IMR-90 (cell line): ENCODE data around the gene MASTL. TPM values are rescaled to one million over a fixed set of nuclear protein-coding genes. Genes with fewer than 3 reads are reported as not detected.

Source experiments
- ATAC-seq: fragments of 200-7000 bp; cut with Tn5 transposase; 2 replicates; pipeline ENCODE4 v1.9.1; 2020; ENCODE audit warnings: low read depth, mild to moderate bottlenecking, moderate library complexity
- BruUV-seq: library from RNA; stranded (reverse); fragments of 400-500 nt; replicated peaks from 2 replicates; lab custom pipeline; 2021; lab: Mats Ljungman, UMichigan
- CTCF ChIA-PET: fragments of 300-600 bp; formaldehyde crosslinking; extraction: SDS; loops from one replicate; lab custom pipeline; 2021; ENCODE audit warnings: antibody characterized with exemption; lab: Yijun Ruan, JAX
- POLR2A ChIA-PET: fragments of 300-600 bp; sonication (Branson Sonifier 250); formaldehyde crosslinking; loops from one replicate; lab custom pipeline; 2022; ENCODE audit warnings: antibody characterized with exemption; ENCODE audit not compliant: unreplicated experiment; lab: Charles Lee
- DNase-seq: peaks from one replicate; pipeline ENCODE4 v3.0.0; 2013
- H2AFZ ChIP-seq: replicated peaks from 2 replicates; pipeline ENCODE3; 2013; ENCODE audit warnings: low read length, mild to moderate bottlenecking; ENCODE audit not compliant: poor library complexity
- H2AK5ac ChIP-seq: 2 replicates; pipeline ENCODE4 v1.6.1; 2013; ENCODE audit warnings: low read depth, low read length, inconsistent platforms
- H2AK9ac ChIP-seq: replicated peaks from 2 replicates; pipeline ENCODE3; 2013; ENCODE audit warnings: mild to moderate bottlenecking, low read depth, low read length, moderate library complexity; ENCODE audit not compliant: poor library complexity
- H2BK120ac ChIP-seq: 2 replicates; pipeline ENCODE4 v1.6.1; 2013; ENCODE audit warnings: low read depth, low read length, inconsistent platforms
- H2BK15ac ChIP-seq: 3 replicates; pipeline ENCODE4 v1.6.1; 2013; ENCODE audit warnings: low read depth, low read length, inconsistent platforms
- H2BK20ac ChIP-seq: 2 replicates; pipeline ENCODE4 v1.6.1; 2013; ENCODE audit warnings: low read depth, mild to moderate bottlenecking, inconsistent platforms, low read length, moderate library complexity
- H2BK5ac ChIP-seq: 2 replicates; pipeline ENCODE4 v1.6.1; 2013; ENCODE audit warnings: mild to moderate bottlenecking, low read depth, low read length, inconsistent platforms; ENCODE audit not compliant: poor library complexity, severe bottlenecking
- H3K14ac ChIP-seq: replicated peaks from 2 replicates; pipeline ENCODE4 v1.6.1; 2013; ENCODE audit warnings: low read depth, low read length, inconsistent platforms
- H3K18ac ChIP-seq: 2 replicates; pipeline ENCODE4 v1.6.1; 2013; ENCODE audit warnings: low read depth, low read length, control low read depth
- H3K23ac ChIP-seq: 2 replicates; pipeline ENCODE4 v1.6.1; 2013; ENCODE audit warnings: low read depth, low read length, inconsistent platforms
- H3K27ac ChIP-seq: 2 replicates; pipeline ENCODE4 v1.5.1; 2013; ENCODE audit warnings: mild to moderate bottlenecking, control low read depth, low read length; ENCODE audit not compliant: insufficient read depth
- H3K27me3 ChIP-seq: 2 replicates; pipeline ENCODE4 v1.6.1; 2013; ENCODE audit warnings: low read length; ENCODE audit not compliant: control insufficient read depth, insufficient read depth
- H3K36me3 ChIP-seq: 2 replicates; pipeline ENCODE4 v1.6.1; 2013; ENCODE audit warnings: low read length, mixed read lengths; ENCODE audit not compliant: control insufficient read depth, insufficient read depth
- H3K4ac ChIP-seq: 2 replicates; pipeline ENCODE4 v1.6.1; 2013; ENCODE audit warnings: low read depth, low read length, inconsistent platforms
- H3K4me1 ChIP-seq: 2 replicates; pipeline ENCODE4 v1.6.1; 2013; ENCODE audit warnings: low read length, mixed read lengths; ENCODE audit not compliant: control insufficient read depth, insufficient read depth
- H3K4me2 ChIP-seq: 2 replicates; pipeline ENCODE4 v1.6.1; 2013; ENCODE audit warnings: low read depth, mild to moderate bottlenecking, control low read depth, low read length, moderate library complexity
- H3K4me3 ChIP-seq: 2 replicates; pipeline ENCODE4 v1.5.1; 2013; ENCODE audit warnings: low read depth, mild to moderate bottlenecking, control low read depth, low read length, moderate library complexity; ENCODE audit not compliant: insufficient read depth
- H3K56ac ChIP-seq: 2 replicates; pipeline ENCODE4 v1.6.1; 2013; ENCODE audit warnings: low read length, inconsistent platforms; ENCODE audit not compliant: insufficient read depth; ENCODE audit errors: extremely low read depth
- H3K79me1 ChIP-seq, 2 experiments: 2 replicates each; pipeline ENCODE4 v1.6.1; 2013; ENCODE audit warnings: low read length in 2 of 2, inconsistent platforms in 1 of 2, low read depth in 1 of 2
- H3K9ac ChIP-seq: 2 replicates; pipeline ENCODE4 v1.6.1; 2013; ENCODE audit warnings: low read depth, low read length, control low read depth
- H3K9me1 ChIP-seq: 2 replicates; pipeline ENCODE4 v1.6.1; 2013; ENCODE audit warnings: low read length, inconsistent platforms; ENCODE audit not compliant: insufficient read depth
- H3K9me3 ChIP-seq: 2 replicates; pipeline ENCODE4 v1.6.1; 2013; ENCODE audit warnings: low read length; ENCODE audit not compliant: control insufficient read depth, insufficient read depth
- H4K20me1 ChIP-seq: 2 replicates; pipeline ENCODE4 v1.6.1; 2013; ENCODE audit warnings: low read length, inconsistent platforms; ENCODE audit not compliant: insufficient read depth
- H4K5ac ChIP-seq: 2 replicates; pipeline ENCODE4 v1.6.1; 2013; ENCODE audit warnings: mild to moderate bottlenecking, low read depth, low read length, control low read depth
- H4K8ac ChIP-seq, 2 experiments: 2 replicates each; pipeline ENCODE4 v1.6.1; 2013; ENCODE audit warnings: low read depth in 2 of 2, low read length in 2 of 2, control low read depth in 1 of 2, inconsistent platforms in 1 of 2
- H4K91ac ChIP-seq: 2 replicates; pipeline ENCODE4 v1.6.1; 2013; ENCODE audit warnings: low read depth, low read length, inconsistent platforms; ENCODE audit not compliant: insufficient read depth
- CEBPB ChIP-seq: IDR thresholded peaks from 2 replicates; pipeline ENCODE4 v1.6.1; 2012; ENCODE audit warnings: low read depth, low read length, improper control_type of control experiment
- CTCF ChIP-seq: conservative IDR thresholded peaks from 2 replicates; pipeline ENCODE4 v1.5.1; 2012; ENCODE audit warnings: mild to moderate bottlenecking, low read depth, low read length, improper control_type of control experiment
- ELK1 ChIP-seq: fragments of 150-350 bp; IDR thresholded peaks from 2 replicates; pipeline ENCODE4 v1.6.1; 2016; ENCODE audit warnings: low read depth, mild to moderate bottlenecking, low read length, moderate library complexity, borderline replicate concordance
- MAZ ChIP-seq: IDR thresholded peaks from 2 replicates; pipeline ENCODE4 v1.6.1; 2012; ENCODE audit warnings: low read depth, mild to moderate bottlenecking, low read length, improper control_type of control experiment, moderate library complexity, borderline replicate concordance
- MXI1 ChIP-seq: IDR thresholded peaks from 2 replicates; pipeline ENCODE4 v1.6.1; 2012; ENCODE audit warnings: low read depth, mild to moderate bottlenecking, low read length, moderate library complexity, borderline replicate concordance
- NFE2L2 ChIP-seq: fragments of 150-350 bp; IDR thresholded peaks from 2 replicates; pipeline ENCODE4 v1.6.1; 2016; ENCODE audit warnings: low read depth, mild to moderate bottlenecking, low read length
- POLR2A ChIP-seq: IDR thresholded peaks from 2 replicates; pipeline ENCODE4 v1.6.1; 2012; ENCODE audit warnings: mild to moderate bottlenecking, low read depth, low read length
- RFX5 ChIP-seq: IDR thresholded peaks from 2 replicates; pipeline ENCODE4 v1.8.0; 2012; ENCODE audit warnings: low read depth, mild to moderate bottlenecking, low read length, moderate library complexity
- SMC3 ChIP-seq: fragments of 150-350 bp; IDR thresholded peaks from 2 replicates; pipeline ENCODE4 v1.6.1; 2016; ENCODE audit warnings: low read depth, mild to moderate bottlenecking, antibody characterized with exemption, low read length, moderate library complexity
- USF2 ChIP-seq: fragments of 150-350 bp; IDR thresholded peaks from 2 replicates; pipeline ENCODE4 v1.6.1; 2017; ENCODE audit warnings: mild to moderate bottlenecking, antibody characterized with exemption, low read length, low read depth
- WGBS, 2 experiments: methylation state at CpG; one replicate each; pipeline versions ENCODE4 v1.1.5 to v1.1.7; 2013; ENCODE audit warnings: missing lambda C conversion rate in 2 of 2; ENCODE audit not compliant: insufficient read length in 1 of 2; ENCODE audit errors: extremely low coverage in 2 of 2; 5-methylcytosine and 5-hydroxymethylcytosine counted together
- dilution Hi-C: fragments of 300-500 bp; cut with HindIII; formaldehyde crosslinking; loops from one replicate; pipeline ENCODE4 v1.14.3; 2018; ENCODE audit warnings: low sequenced_read_pairs; ENCODE audit not compliant: unreplicated experiment
- in situ Hi-C: fragments of 300-500 bp; cut with MboI; formaldehyde crosslinking; loops from 3 replicates; pipeline ENCODE4 v1.14.3; 2019; ENCODE audit warnings: low sequenced_read_pairs, inconsistent platforms, mixed read lengths
- intact Hi-C: fragments of 100-400 bp; cut with micrococcal nuclease; formaldehyde crosslinking; loops from 2 replicates; pipeline ENCODE4 v1.10.0; 2022
- polyA plus RNA-seq, 3 experiments: library from polyadenylated mRNA; depleted of rRNA; stranded (reverse); fragments of >200 nt; gene quantifications; 2 replicates each; pipeline ENCODE4 v1.2.3, GENCODE V29; 2012; ENCODE audit warnings: low replicate concordance in 1 of 3
- total RNA-seq: library from RNA; depleted of rRNA; stranded (reverse); fragments of >200 nt; gene quantifications from 2 replicates; pipeline ENCODE4 v1.2.3, GENCODE V29; 2012

Gene MASTL
- total and polyA plus RNA-seq, 2 of the 4 experiments (the other 2 are of a cell fraction), result 7.0 to 13.4 TPM

- H2BK15ac ChIP-seq, result no peak overlapping the region
- H3K14ac ChIP-seq, result no peak overlapping the region
- in situ Hi-C loops (no loop called here), intact Hi-C loops (no loop called here), dilution Hi-C loops (no loop called here)
- ATAC-seq, result no peak
- H3K79me1 ChIP-seq, result no peaks in the 10 kb centered on the region
- H2AK9ac ChIP-seq, result no peak overlapping the region
- no peak overlapping the region for H3K27ac ChIP-seq
- CTCF ChIA-PET, result interaction anchor here (0.7 kb wide), 1 partner anchor 35 kb away, joined by 3 read pairs; no protein-coding TSS in a partner anchor
- H3K9me1 ChIP-seq, result no peaks in the 10 kb centered on the region
- H3K9me3 ChIP-seq, result no peaks in the 10 kb centered on the region
- H2AK5ac ChIP-seq, result no peak overlapping the region
- no peaks in the 10 kb centered on the region; the same call in 1 of the 2 replicates for H3K4me1 ChIP-seq
- BruUV-seq, result no TSS peak
- no peak overlapping the region for H3K23ac ChIP-seq
- no peak overlapping the region for H3K9ac ChIP-seq
- H2BK5ac ChIP-seq, result no peak overlapping the region
- no peak overlapping the region for H2BK20ac ChIP-seq
- H2AFZ ChIP-seq, result no peak overlapping the region
- H4K5ac ChIP-seq, result no peak overlapping the region
- H3K4me3 ChIP-seq, result no peak overlapping the region
- H4K91ac ChIP-seq, result no peak overlapping the region
- no peak for TF ChIP-seq MXI1
- no peak for TF ChIP-seq MAZ
- TF ChIP-seq SMC3, result no peak
- TF ChIP-seq USF2, result no peak
- no peak for TF ChIP-seq RFX5
- no peak for TF ChIP-seq POLR2A
- no peak for TF ChIP-seq CTCF
- no peak for TF ChIP-seq NFE2L2
- TF ChIP-seq CEBPB, result no peak
- TF ChIP-seq ELK1, result no peak
- no peak overlapping the region for H3K18ac ChIP-seq
- no peak for DNase-seq
- H3K27me3 ChIP-seq, result no peaks in the 10 kb centered on the region
- no peak overlapping the region for H3K4ac ChIP-seq
- no peak overlapping the region for H4K8ac ChIP-seq
- no peak overlapping the region for H3K56ac ChIP-seq
- POLR2A ChIA-PET, result no interaction called here
- H3K4me2 ChIP-seq, result no peak overlapping the region
- no peaks in the 10 kb centered on the region for H4K20me1 ChIP-seq
- H2BK120ac ChIP-seq, result no peak overlapping the region
- H3K36me3 ChIP-seq, result peaks cover 6% of the 10 kb centered on the region
- WGBS, 2 experiments, result no CpG with 5 or more reads among the region's 1 CpG
These were observed 33.1 kb downstream of the MASTL start for GRCh38 chr10:27188259-27188658.
